A549 treated with AZD9567 at 1 μM for 4 hours (cell line): ENCODE data around the gene LMNTD2. TPM values are rescaled to one million over a fixed set of nuclear protein-coding genes. Genes with fewer than 3 reads are reported as not detected.

Source experiments
- total RNA-seq: library from RNA; stranded (reverse); fragments of 200-300 nt; extraction: Qiagen RNA extraction; gene quantifications from 5 replicates; pipeline ENCODE4 v1.2.3, GENCODE V29; 2022; ENCODE audit not compliant: insufficient read depth

Gene LMNTD2, protein sequence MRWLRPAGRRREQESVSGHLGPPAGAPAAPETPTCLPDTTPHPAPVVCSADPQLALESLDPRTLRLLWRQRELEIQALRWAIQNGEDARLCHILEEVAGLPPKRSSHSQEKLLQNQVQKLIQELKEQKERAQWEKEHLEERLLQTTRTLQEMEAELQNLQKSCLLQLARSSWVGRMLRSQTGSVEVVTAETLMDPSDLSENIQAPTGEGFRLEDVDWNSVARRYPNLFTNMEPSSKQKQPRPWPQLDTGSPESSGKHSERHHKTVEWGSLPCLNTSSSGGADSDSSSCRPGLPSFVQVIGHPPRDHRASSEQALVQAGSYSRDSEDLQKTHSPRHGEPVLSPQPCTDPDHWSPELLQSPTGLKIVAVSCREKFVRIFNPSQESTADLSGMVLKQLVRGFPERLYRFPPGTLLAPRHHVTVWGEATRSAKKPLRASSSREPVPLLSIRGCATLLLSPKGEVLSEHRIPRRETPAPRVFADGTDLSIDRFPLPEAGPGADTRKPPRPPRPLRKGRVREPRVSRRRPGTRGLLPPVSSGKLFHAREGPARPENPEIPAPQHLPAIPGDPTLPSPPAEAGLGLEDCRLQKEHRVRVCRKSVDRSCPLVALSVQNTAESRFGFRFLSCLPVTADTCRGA
- total RNA-seq = 2.3 to 2.8 TPM (median 2.5 TPM) in 4 of 5 replicates, not detected in the other

DNA sequence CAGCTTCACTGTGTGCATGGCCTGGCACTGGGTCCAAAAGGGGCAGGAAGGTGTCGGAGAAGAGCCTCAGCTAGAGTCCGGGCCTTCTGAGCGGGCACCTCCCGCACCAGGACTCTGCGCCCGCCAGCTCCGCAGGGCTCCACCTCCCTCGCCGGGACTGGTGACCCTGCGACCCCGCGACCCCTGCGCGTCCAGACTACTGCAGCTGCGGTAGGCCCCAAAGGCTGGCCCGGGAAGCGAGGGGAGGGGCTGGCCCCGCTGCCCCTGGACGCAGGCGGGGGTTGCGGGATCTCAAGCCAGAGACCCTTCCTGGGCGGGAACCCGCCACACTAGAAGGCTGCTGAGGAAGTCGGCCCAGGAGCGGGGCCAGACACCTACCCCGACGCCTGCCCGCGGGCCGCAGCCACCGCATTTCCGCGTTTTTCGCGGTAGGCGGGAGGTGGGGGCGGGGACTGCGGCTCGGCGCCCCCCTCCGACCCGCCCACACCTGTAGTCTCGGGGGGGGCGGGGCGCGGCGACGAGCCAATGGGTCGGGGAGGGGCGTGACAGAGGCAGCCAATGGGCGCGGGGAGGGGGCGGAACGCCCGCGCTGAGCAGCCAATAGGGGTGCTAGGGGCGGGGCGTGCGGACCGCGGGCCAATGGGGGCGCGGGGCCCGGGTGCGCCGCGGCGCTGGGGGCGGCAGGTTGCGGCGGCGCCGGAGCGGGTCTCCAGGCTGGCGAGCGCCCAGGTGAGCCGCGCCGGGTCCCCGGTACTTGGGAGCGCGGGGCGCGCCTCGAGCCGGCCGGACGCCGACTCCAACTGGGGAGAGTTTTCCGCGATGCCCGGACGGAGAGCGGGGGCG, at the start of gene LMNTD2, which contains the start of gene RASSF7:
Gene LMNTD2, minus strand, starts transcription at position 434 of the 843 bp plus-strand sequence. Its CDS starts 22 bp downstream, at position 412.
Gene RASSF7, plus strand, starts transcription at position 666 of the 843 bp plus-strand sequence. CDS start 799 bp downstream, outside the sequence.

DNA sequence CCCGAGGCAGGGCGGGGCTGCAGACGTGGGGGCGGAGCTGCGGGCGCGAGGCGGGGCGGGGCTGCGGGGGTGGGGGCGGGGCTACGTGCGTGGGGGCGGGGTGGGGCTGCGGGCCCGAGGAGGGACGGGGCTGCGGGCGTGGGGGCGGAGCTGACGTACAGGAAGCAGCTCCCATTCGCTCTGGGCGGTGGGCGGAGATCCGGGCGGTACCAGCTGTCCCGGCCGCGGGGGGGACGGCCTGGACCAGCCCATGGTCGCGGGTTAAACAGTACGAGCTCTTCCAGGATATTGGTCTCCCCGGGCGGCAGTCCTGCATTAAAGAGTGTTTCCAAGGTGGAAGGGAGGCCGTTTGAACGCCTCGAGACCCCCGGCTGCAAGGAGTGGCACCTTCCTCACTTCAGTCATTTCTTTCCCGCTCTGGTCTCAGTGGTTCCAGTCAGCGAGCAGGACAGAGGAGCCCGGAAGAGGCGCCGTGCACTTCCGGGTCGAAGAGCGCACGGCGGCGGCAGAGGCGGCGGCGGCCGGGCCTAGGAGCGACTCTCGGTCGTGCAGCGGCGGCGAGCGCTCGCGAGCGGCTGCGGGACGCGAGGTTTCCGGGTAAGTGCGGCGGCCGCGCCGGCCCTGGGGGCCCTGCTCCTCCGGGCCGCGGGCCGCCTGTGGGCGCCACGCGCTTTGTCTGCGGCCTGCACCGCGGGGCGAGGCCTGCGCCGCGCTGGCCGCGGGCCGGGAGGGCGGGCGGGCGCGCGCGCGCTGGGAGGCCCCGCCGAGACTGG, 15.6 kb upstream of the LMNTD2 start, which contains the start of gene PHRF1:
Gene PHRF1, plus strand, starts transcription at position 475 of the 773 bp plus-strand sequence. CDS start 5,043 bp downstream, outside the sequence.

GRCh38 chr11:536841-537621, 23.5 kb downstream of the LMNTD2 start, which contains the start of gene LRRC56:
TSS of gene LRRC56 (plus strand) at chr11:537527. CDS start at chr11:540685, 3,158 bp downstream.

GRCh38 chr11:535519-536454, 24.8 kb downstream of the LMNTD2 start, which contains the start of gene HRAS:
TSS of gene HRAS (minus strand) at chr11:535576.

DNA sequence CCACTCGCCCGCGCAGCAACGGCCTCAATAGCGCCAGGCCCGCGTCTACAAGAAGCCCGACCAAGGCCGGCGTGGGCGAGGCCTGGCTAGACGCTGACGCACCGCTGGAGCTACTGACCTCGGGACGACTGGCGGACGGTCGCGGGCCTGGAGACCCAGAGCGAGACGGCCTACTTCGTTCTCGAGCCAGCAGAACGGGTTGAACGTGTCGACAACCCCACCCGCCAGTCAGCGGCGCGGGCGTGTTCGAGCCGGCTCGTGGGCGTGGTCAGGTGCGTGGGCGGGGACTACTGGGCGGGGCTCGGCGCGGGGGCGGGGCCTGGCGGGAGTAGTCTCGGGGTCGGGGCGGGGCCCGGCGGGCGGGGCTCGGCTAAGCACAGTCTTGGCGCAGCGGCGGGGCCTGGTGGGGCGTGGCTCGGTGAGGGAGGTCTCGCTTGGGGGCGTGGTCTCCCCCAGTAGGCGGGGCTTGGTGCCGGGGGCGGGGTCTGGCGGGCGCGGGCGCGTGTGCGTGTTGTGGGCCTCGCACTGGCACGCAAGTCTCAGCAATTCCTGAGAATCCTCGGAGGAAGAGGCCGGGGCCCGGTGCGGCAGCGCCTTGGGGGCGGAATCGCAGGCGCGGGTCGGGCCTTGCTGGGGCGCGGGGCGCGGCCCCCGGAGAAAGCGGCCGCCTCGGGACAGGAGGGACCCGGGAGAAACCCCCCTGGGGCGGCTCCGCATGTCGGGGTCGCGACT, 53.4 kb downstream of the LMNTD2 start, which contains the start of gene RNH1:
Gene RNH1, minus strand, starts transcription at position 248 of the 732 bp plus-strand sequence. CDS start 5,080 bp downstream, outside the sequence.

Other genes with a start within 250 kb of the LMNTD2 start
- 0.21 to 0.61 TPM (median 0.40 TPM) in 4 of 5 replicates, not detected in the other for gene IFITM1, start 246.7 kb downstream of the LMNTD2 start, total RNA-seq
- gene IFITM3, start 239.9 kb downstream of the LMNTD2 start, total RNA-seq = 25.9 to 31.4 TPM (median 29.6 TPM) in 5 replicates
- 3.5 to 19.5 TPM (median 16.4 TPM) in 5 replicates for gene B4GALNT4, start 191.2 kb downstream of the LMNTD2 start, total RNA-seq
- gene PKP3, start 166.5 kb downstream of the LMNTD2 start, total RNA-seq = 23.1 to 36.9 TPM (median 34.3 TPM) in 5 replicates
- 56.8 to 95.7 TPM (median 89.6 TPM) in 5 replicates for gene SIGIRR, start 145.7 kb downstream of the LMNTD2 start, total RNA-seq
- gene ANO9, start 118.7 kb downstream of the LMNTD2 start, total RNA-seq = 0.84 to 1.3 TPM (median 0.85 TPM) in 4 of 5 replicates, not detected in the other
- 43.9 to 53.0 TPM (median 47.6 TPM) in 5 replicates for gene PTDSS2, start 110.5 kb downstream of the LMNTD2 start, total RNA-seq
- gene RNH1, start 53.5 kb downstream of the LMNTD2 start, total RNA-seq = 170 to 191 TPM (median 177 TPM) in 5 replicates
- 124 to 168 TPM (median 154 TPM) in 5 replicates for gene HRAS, start 25.2 kb downstream of the LMNTD2 start, total RNA-seq
- 0.73 to 1.4 TPM (median 0.86 TPM) in 5 replicates for gene LRRC56, start 23.2 kb downstream of the LMNTD2 start, total RNA-seq
- 36.4 to 53.5 TPM (median 50.1 TPM) in 5 replicates for gene RASSF7, start 232 bp upstream of the LMNTD2 start, total RNA-seq
- 26.7 to 41.0 TPM (median 39.1 TPM) in 5 replicates for gene PHRF1, start 15.7 kb upstream of the LMNTD2 start, total RNA-seq
- gene IRF7, start 55.2 kb upstream of the LMNTD2 start, total RNA-seq = 7.7 to 13.2 TPM (median 10.5 TPM) in 5 replicates
- 0.02 to 0.09 TPM (median 0.05 TPM) in 4 of 5 replicates, not detected in the other for gene CDHR5, start 64.2 kb upstream of the LMNTD2 start, total RNA-seq
- not detected in 5 replicates for gene SCT, start 66.4 kb upstream of the LMNTD2 start, total RNA-seq
- 0.33 to 0.56 TPM (median 0.52 TPM) in 4 of 5 replicates, not detected in the other for gene DRD4, start 76.5 kb upstream of the LMNTD2 start, total RNA-seq
- gene DEAF1, start 134.5 kb upstream of the LMNTD2 start, total RNA-seq = 27.7 to 36.3 TPM (median 31.2 TPM) in 5 replicates
- 8.6 to 11.0 TPM (median 10.4 TPM) in 5 replicates for gene TMEM80, start 135.1 kb upstream of the LMNTD2 start, total RNA-seq
- gene EPS8L2, start 145.5 kb upstream of the LMNTD2 start, total RNA-seq = 64.8 to 132 TPM (median 122 TPM) in 5 replicates
- gene TALDO1, start 186.7 kb upstream of the LMNTD2 start, total RNA-seq = 386 to 459 TPM (median 396 TPM) in 5 replicates
- 33.6 to 50.1 TPM (median 49.2 TPM) in 5 replicates for gene GATD1, start 216.7 kb upstream of the LMNTD2 start, total RNA-seq
- gene CEND1, start 229.4 kb upstream of the LMNTD2 start, total RNA-seq = 2.0 to 6.3 TPM (median 2.2 TPM) in 5 replicates
- gene SLC25A22, start 237.5 kb upstream of the LMNTD2 start, total RNA-seq = 34.5 to 47.7 TPM (median 37.4 TPM) in 5 replicates
- gene PIDD1, start 244.5 kb upstream of the LMNTD2 start, total RNA-seq = 8.7 to 16.2 TPM (median 15.7 TPM) in 5 replicates
- gene RPLP2, start 249.2 kb upstream of the LMNTD2 start, total RNA-seq = 1,691 to 2,650 TPM (median 2,403 TPM) in 5 replicates